GM18907 (cell line): ENCODE data around the gene GFOD1.
A peak's percentile ranks its signal among the peaks of the same experiment; 100 is the strongest.
"Not testable (repeated sequence)": the region's sequence is repeated elsewhere in the genome, so short reads cannot be mapped to it uniquely, and the experiment has no call there.

Source experiments
- ATAC-seq: cut with Tn5 transposase; IDR thresholded peaks from one replicate; pipeline ENCODE4 v1.9.1; 2021; ENCODE audit warnings: mild to moderate bottlenecking, moderate library complexity; ENCODE audit not compliant: unreplicated experiment

The GFOD1 gene

GRCh38 chr6:13331516-13332348 lies 155.7 kb downstream of the GFOD1 start:
- ATAC-seq, result no peak

- no peak for ATAC-seq
Measured at GRCh38 chr6:13328875-13329183, 158.6 kb downstream of the GFOD1 start.

GRCh38 chr6:13328076-13328874 lies 159.1 kb downstream of the GFOD1 start, which contains the start of gene TBC1D7:
Gene TBC1D7, minus strand, starts transcription at chr6:13328537. Its CDS starts 1,639 bp downstream, at chr6:13326898.
- ATAC-seq, result peak; percentile 88

- peak; percentile 9 for ATAC-seq
Measured at GRCh38 chr6:13327691-13328075, 159.7 kb downstream of the GFOD1 start.

GRCh38 chr6:13326031-13326586 lies 161.3 kb downstream of the GFOD1 start:
- ATAC-seq, result not testable (repeated sequence)

- no peak for ATAC-seq
Measured at GRCh38 chr6:13319891-13320564, 167.4 kb downstream of the GFOD1 start.

- no peak for ATAC-seq
Measured at GRCh38 chr6:13318821-13319220, 168.6 kb downstream of the GFOD1 start.

- no peak for ATAC-seq
Measured at GRCh38 chr6:13315896-13316295, 171.5 kb downstream of the GFOD1 start.

- ATAC-seq, result no peak
Measured at GRCh38 chr6:13314806-13315205, 172.6 kb downstream of the GFOD1 start.

GRCh38 chr6:13311155-13311554 lies 176.2 kb downstream of the GFOD1 start:
- no peak for ATAC-seq

- no peak for ATAC-seq
Measured at GRCh38 chr6:13308332-13308731, 179.1 kb downstream of the GFOD1 start.
